HG03196 (cell line): ENCODE measurements around the gene MX2.

ENCODE experiments used
- ATAC-seq: cut with Tn5 transposase; IDR thresholded peaks from one replicate; pipeline ENCODE4 v1.9.1; 2021; ENCODE audit not compliant: unreplicated experiment

Gene MX2

GRCh38 chr21:41432562-41433460 lies 71.0 kb downstream of the MX2 start:
- no peak for ATAC-seq

DNA sequence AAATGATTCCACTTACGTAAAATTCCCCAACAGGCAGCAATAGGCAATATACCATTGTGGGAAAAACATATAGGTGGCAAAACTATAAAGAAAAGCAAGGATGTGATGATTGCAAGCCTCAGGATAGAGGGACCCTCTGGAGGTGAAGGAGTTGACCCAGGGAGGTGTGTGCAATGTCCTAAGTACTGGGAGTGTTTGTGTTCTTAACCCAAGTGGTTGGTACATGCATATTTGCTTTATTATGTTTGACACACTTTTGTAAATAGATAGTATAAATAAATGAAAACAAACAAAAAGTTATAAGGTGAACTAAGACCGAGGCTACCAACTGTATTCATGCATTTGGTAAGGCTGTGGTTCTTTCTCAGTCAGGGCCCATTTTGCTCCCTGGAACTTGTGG lies 71.7 kb downstream of the MX2 start:
- ATAC-seq = no peak

DNA sequence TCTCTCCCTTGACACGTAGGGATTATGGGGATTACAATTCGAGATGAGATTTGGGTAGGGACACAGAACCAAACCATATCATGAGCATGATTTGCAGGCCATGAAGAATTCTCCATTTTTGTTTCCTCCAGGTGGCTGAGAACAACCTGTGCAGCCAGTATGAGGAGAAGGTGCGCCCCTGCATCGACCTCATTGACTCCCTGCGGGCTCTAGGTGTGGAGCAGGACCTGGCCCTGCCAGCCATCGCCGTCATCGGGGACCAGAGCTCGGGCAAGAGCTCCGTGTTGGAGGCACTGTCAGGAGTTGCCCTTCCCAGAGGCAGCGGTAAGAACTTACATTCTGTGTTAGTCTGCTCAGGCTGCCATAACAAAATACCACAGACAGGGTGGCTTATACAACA lies 73.9 kb downstream of the MX2 start:
- ATAC-seq = no peak

DNA sequence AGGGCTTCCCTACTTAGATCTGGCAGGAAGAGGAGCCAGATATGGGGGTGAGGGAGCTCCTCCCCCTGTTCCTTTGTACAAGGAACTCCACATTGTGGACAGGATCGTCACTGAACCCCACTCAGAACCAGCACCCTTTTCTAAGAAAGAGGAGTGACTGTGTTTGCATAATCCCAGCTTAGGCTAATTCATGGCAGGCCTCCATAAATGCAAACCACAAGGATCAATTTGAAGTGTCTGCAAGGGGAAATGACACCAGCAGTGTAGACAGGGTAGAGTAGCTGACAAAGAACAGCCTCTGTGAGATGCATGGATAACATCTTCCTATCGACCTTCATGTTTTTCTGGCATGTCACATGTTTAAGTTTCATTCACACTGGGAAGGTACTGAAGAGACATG lies 75.9 kb downstream of the MX2 start:
- no peak for ATAC-seq

GRCh38 chr21:41438425-41439113 lies 76.7 kb downstream of the MX2 start:
- no peak for ATAC-seq

DNA sequence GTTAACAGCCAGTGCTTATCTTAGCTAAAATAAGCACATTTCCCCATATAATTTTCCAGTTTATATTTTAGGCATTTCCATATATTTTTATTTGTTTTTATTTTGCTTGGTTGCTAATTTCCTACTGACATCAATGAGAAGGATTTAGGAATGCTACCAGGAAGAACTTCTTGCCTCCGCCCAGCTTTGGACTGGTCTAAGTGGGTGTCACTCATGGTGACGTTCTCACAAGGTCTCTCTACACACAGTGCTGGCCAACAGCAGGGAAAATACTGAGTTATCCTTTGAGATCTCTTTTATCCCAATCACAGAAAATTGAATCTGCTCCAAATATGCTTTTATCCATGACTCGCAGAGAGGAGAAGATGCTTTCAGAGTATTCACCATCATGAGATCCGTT lies 77.4 kb downstream of the MX2 start:
- no peak for ATAC-seq

GRCh38 chr21:41441546-41441945 lies 79.7 kb downstream of the MX2 start:
- no peak for ATAC-seq

DNA sequence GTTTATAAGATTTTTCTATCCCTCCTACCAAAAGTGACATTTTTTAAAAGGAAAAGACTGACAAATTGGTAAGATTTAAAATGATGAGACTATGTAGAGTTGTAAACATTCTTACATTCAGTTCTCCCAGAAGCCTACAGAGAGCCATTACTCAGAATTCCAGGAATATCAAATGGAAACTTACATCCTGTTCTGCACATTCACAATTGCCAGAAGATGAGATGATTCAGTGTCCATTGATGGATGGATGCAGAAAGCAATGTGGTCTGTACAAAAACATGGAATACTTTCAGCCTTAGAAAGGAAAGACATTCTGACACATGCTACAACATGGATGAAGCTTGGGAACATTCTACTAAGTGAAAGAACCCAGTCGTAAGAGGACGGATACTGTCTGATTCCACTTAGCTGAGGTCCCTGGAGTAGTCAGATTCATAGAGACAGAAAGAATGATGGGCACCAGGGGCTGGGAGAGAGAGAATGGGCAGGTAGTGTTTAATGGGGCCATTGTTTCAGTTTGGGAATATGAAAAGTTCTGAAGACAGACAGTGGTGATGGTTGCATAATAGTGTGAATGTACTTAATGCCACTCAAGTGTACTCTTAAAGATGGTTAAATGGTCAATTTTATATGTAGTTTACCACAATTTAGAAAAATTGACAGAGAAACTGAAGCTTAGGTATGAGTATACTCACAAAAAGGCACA lies 80.8 kb downstream of the MX2 start:
- ATAC-seq = no peak

DNA sequence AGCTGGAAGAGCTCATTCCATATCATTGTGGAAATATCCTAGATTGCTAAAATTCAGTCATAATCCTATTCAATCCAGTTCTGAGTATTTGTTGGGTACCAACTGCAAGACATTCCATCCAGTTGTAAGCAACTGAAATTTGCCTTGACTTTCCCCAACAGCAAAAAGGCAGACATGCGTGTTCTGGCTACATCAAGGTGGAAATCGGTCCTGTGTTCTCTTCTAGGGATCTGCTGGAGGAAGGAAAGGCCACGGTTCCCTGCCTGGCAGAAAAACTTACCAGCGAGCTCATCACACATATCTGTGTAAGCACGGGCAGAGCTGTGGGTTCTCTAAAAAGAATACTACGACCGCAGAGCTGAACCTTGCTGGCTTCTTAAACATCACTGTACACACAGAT lies 81.7 kb downstream of the MX2 start:
- no peak for ATAC-seq

DNA sequence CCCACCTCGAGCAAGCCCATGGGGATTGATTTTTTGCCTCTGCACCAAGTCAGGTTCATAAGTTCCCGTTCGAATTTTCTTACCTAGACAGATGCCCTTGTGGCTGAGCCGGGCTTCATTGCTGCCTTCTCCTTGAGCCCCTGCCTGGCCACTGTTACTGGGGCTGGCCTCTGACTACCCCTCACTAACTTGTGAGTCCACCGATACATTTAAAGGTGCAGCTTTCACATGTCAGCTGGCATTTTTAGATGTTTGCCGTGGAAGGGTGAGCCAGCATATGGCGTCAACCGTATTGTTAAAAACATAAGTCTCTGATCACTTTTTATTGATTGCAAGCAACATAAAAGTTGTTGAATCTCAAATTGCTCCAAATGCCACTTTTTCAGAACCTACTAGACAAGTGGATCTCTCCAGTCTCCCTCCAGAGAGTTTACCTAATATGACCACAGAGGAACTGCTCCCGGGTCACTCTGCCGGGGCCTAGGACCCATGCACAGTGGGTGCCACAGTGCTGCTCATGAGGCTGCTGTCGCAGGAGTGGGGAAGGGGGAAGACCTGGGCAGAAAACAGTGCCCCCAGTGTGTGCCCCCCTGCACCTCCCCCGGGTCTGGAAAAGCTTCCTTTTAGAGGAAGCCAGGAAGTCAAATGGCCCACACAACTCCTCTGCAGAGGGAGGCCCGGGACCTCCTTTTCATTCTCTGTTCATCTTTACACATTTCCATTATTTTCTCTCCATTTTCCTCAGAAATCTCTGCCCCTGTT lies 83.1 kb downstream of the MX2 start:
- ATAC-seq = no peak

DNA sequence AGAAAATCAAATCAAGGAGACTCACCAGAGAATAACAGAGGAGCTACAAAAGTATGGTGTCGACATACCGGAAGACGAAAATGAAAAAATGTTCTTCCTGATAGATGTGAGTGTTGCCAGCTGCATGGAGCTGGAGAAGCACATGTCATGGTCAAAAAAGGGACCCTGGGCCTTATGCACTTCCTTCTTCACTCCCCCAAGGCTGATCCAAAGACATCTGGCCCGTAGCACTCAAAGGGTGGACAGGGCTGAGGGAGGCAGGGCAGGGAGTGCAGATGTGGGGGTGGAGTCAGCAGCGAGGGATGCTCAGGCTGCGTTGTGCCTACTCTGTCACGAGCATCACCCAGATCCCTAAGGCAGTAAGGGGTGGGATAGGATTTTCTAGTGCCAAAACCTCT lies 83.6 kb downstream of the MX2 start:
- ATAC-seq = no peak

DNA sequence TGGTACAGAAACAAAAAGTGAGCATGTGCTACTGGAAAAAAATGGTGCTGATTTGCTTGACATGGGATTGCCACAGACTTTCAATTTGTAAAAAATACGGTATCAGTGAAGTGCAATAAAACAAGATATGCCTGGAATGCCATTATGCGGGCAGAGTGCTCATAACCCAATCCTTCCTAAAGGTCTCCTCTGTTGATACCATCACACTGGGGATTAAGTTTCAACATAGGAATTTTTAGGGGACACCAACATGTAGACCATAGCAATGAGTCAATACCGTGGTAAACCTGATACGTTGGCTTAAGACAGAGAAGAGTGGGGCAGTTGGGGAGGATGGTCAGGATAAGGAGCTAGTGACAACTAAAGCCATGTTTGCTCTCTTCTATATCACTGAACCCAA lies 84.8 kb downstream of the MX2 start:
- no peak for ATAC-seq

DNA sequence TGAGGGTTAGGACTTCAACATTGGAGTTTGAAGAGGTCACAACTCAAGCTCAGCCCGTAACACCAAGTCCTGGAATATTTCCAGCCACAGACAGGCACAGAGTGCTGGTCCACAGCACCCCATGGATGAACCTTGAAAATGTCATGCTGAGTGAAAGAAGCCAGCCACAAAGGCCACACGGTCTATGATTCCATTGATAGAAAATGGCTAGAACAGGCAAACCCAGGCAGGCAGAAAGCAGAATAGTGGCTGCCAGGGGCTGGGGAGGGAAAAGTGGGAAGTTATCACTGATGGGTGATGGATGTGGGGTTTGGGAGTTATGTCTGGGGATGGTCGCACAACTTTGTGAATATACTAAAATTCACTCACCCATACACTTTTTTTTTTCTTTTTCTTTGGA lies 85.5 kb downstream of the MX2 start:
- ATAC-seq = no peak

DNA sequence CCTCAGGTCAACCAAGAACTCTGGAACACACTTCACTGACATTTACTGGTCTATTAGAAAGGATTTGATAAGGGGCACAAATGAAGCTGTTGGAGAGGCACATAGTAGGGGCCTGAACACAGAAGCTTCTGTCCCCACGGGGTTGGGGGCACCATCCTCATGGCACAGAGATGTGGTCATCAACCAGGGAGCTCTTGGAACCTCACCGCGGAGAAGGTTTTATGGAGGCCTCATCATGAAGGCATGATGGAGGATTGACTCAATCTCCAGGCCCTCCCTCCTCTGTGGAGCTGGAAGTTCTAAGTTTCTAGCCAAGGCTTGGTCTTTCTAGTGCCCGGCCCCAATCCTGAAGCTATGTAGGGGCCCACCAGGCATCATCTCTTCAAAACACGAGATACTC lies 87.8 kb downstream of the MX2 start:
- ATAC-seq = no peak

- ATAC-seq = no peak
These were observed 90.2 kb downstream of the MX2 start for GRCh38 chr21:41451753-41452676.

DNA sequence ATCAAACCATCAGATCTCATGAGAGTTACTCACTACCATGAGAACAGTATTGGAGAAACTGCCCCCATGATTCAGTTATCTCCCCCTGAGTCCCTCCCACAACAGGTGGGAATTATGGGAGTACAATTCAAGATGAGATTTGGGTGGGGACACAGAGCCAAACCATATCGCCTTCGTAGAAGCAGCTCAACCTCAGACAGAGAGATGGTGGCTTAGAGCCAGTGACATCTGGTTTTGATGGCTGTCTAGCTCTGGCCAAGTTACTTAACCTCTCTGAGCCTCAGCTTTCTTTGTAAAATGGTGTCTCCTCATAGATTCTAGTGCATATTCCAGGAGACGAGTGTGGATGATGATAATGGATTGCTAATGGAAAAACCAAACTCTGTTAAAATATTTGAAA lies 91.4 kb downstream of the MX2 start:
- ATAC-seq = no peak

GRCh38 chr21:41453761-41454160 lies 91.9 kb downstream of the MX2 start:
- ATAC-seq = no peak

- ATAC-seq = no peak
These were observed 96.3 kb downstream of the MX2 start for GRCh38 chr21:41458121-41458520.

GRCh38 chr21:41458559-41458958 lies 96.7 kb downstream of the MX2 start:
- ATAC-seq = no peak
